HCT116 (cell line): ENCODE data around the gene ADIG.

ENCODE experiments used
- EZH2 ChIP-seq: fragments of 200-600 bp; sonication (generic); IDR thresholded peaks from 2 replicates; pipeline ENCODE4 v1.6.1; 2017; ENCODE audit warnings: antibody characterized with exemption, mixed run types
- EZH2phosphoT487 ChIP-seq: fragments of 200-600 bp; IDR thresholded peaks from 2 replicates; pipeline ENCODE4 v1.6.1; 2018; ENCODE audit warnings: antibody characterized with exemption, borderline replicate concordance
- FOSL1 ChIP-seq: IDR thresholded peaks from 2 replicates; pipeline ENCODE4 v1.6.1; 2012; ENCODE audit warnings: low read depth
- POLR2A ChIP-seq: IDR thresholded peaks from 2 replicates; pipeline ENCODE4 v1.7.0; 2011; ENCODE audit warnings: borderline replicate concordance; ENCODE audit not compliant: insufficient read depth, insufficient read length; ENCODE audit errors: extremely low read depth
- POLR2AphosphoS5 ChIP-seq: IDR thresholded peaks from 2 replicates; pipeline ENCODE4 v1.6.1; 2011; ENCODE audit warnings: mild to moderate bottlenecking, low read depth, low read length, moderate library complexity
- SRF ChIP-seq: IDR thresholded peaks from 2 replicates; pipeline ENCODE4 v1.6.1; 2012; ENCODE audit warnings: low read depth
- ZNF274 ChIP-seq: fragments of 200-500 bp; sonication (Bioruptor generic); IDR thresholded peaks from 2 replicates; pipeline ENCODE4 v1.6.1; 2014; ENCODE audit warnings: mild to moderate bottlenecking, low read depth, low read length, inconsistent platforms
- TF ChIP-seq, protein P1 (sequence below): IDR thresholded peaks from 2 replicates; pipeline ENCODE4 v1.6.1; 2011; ENCODE audit warnings: mild to moderate bottlenecking, low read length, moderate library complexity; ENCODE audit not compliant: insufficient replicate concordance; ENCODE audit errors: extremely low read depth
- TF ChIP-seq, protein P2 (sequence below), 3 experiments: fragments of 200-600 bp in 1 of 3; sonication (generic) in 1 of 3; IDR thresholded peaks in 2 of 3; conservative IDR thresholded peaks in 1 of 3; 2 replicates each; pipeline ENCODE4 v1.5.1; 2012 to 2017; ENCODE audit warnings: low read depth in 2 of 3, low read length in 2 of 3, antibody characterized with exemption in 1 of 3, borderline replicate concordance in 1 of 3, control low read depth in 1 of 3, mild to moderate bottlenecking in 1 of 3, mixed read lengths in 1 of 3, mixed run types in 1 of 3, moderate library complexity in 1 of 3; ENCODE audit not compliant: insufficient read depth in 1 of 3
- TF ChIP-seq, protein P3 (sequence below): IDR thresholded peaks from 2 replicates; pipeline ENCODE4 v1.6.1; 2012

DNA sequence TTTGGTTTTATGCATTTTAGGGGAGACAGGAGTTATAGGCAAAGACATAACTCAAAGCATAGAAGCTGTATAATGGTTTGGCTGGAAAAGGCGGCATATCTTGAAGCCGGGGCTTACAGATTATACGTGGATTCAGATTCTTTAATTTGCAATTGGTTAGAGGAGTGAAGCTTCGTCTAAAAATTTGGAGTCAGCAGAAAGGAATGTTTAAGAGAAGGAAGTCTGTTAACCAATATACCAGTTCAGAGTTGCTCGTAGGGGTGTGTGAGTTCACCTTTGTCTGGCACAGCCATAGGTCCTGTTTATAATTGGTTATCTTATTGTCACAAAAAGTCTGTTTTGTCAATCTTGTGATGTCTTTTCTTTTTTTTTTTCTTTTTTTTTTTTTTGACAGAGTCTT lies 29.5 kb downstream of the ADIG start:
- TF ChIP-seq POLR2A (no peak), POLR2AphosphoS5 (no peak), EZH2 (no peak), SRF (no peak), ZNF274 (no peak), FOSL1 (no peak), EZH2phosphoT487 (no peak)
- TF ChIP-seq, protein P1, sequence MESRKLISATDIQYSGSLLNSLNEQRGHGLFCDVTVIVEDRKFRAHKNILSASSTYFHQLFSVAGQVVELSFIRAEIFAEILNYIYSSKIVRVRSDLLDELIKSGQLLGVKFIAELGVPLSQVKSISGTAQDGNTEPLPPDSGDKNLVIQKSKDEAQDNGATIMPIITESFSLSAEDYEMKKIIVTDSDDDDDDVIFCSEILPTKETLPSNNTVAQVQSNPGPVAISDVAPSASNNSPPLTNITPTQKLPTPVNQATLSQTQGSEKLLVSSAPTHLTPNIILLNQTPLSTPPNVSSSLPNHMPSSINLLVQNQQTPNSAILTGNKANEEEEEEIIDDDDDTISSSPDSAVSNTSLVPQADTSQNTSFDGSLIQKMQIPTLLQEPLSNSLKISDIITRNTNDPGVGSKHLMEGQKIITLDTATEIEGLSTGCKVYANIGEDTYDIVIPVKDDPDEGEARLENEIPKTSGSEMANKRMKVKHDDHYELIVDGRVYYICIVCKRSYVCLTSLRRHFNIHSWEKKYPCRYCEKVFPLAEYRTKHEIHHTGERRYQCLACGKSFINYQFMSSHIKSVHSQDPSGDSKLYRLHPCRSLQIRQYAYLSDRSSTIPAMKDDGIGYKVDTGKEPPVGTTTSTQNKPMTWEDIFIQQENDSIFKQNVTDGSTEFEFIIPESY, result no peak
- TF ChIP-seq, protein P2, sequence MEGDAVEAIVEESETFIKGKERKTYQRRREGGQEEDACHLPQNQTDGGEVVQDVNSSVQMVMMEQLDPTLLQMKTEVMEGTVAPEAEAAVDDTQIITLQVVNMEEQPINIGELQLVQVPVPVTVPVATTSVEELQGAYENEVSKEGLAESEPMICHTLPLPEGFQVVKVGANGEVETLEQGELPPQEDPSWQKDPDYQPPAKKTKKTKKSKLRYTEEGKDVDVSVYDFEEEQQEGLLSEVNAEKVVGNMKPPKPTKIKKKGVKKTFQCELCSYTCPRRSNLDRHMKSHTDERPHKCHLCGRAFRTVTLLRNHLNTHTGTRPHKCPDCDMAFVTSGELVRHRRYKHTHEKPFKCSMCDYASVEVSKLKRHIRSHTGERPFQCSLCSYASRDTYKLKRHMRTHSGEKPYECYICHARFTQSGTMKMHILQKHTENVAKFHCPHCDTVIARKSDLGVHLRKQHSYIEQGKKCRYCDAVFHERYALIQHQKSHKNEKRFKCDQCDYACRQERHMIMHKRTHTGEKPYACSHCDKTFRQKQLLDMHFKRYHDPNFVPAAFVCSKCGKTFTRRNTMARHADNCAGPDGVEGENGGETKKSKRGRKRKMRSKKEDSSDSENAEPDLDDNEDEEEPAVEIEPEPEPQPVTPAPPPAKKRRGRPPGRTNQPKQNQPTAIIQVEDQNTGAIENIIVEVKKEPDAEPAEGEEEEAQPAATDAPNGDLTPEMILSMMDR (IDR thresholded peaks at IDR 0.05 in 2 of 3, conservative IDR thresholded peaks at IDR 0.05 in 1 of 3; ENCODE audit: borderline replicate concordance in 1 of 3, insufficient read depth in 1 of 3, low read depth in 2 of 3, low read length in 2 of 3), result no peak
- TF ChIP-seq, protein P3, sequence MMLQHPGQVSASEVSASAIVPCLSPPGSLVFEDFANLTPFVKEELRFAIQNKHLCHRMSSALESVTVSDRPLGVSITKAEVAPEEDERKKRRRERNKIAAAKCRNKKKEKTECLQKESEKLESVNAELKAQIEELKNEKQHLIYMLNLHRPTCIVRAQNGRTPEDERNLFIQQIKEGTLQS, result no peak
